Activated CD8-positive, alpha-beta T cell treated with anti-CD3 and anti-CD28 coated beads for 36 hours (primary cell): ENCODE measurements around the gene KIAA2012. TPM values are rescaled to one million over a fixed set of nuclear protein-coding genes. Genes with fewer than 3 reads are reported as not detected.

Source experiments
- ATAC-seq: fragments of 200-7000 bp; cut with Tn5 transposase; one replicate; pipeline ENCODE4 v1.10.0; 2021; ENCODE audit warnings: mild to moderate bottlenecking, moderate library complexity
- CTCF ChIA-PET: fragments of 350-600 bp; sonication (Branson Sonifier 250); formaldehyde crosslinking; loops from one replicate; lab custom pipeline; 2021; ENCODE audit warnings: antibody characterized with exemption; lab: Charles Lee
- POLR2A ChIA-PET: fragments of 350-600 bp; sonication (Branson Sonifier 250); formaldehyde crosslinking; loops from one replicate; lab custom pipeline; 2021; ENCODE audit warnings: antibody characterized with exemption; lab: Charles Lee
- DNase-seq: peaks from one replicate; pipeline ENCODE4 v3.0.0-alpha.2; 2020
- H3K27ac Mint-ChIP-seq: one replicate; pipeline ENCODE4 v1.8.0; 2021; ENCODE audit warnings: mild to moderate bottlenecking, mixed read lengths
- H3K27me3 Mint-ChIP-seq: one replicate; pipeline ENCODE4 v1.8.0; 2021; ENCODE audit warnings: mixed read lengths
- H3K36me3 Mint-ChIP-seq: one replicate; pipeline ENCODE4 v1.8.0; 2021; ENCODE audit warnings: low read depth, mixed read lengths
- H3K4me1 Mint-ChIP-seq: one replicate; pipeline ENCODE4 v1.8.0; 2021; ENCODE audit warnings: low read depth, mixed read lengths
- H3K4me3 Mint-ChIP-seq: one replicate; pipeline ENCODE4 v1.8.0; 2021; ENCODE audit warnings: mild to moderate bottlenecking, moderate library complexity, mixed read lengths
- H3K9me3 Mint-ChIP-seq: one replicate; pipeline ENCODE4 v1.8.0; 2021; ENCODE audit warnings: mixed read lengths
- CTCF ChIP-seq: fragments of 200-600 bp; IDR thresholded peaks from one replicate; pipeline ENCODE4 v1.8.0; 2022; ENCODE audit warnings: antibody characterized with exemption, mild to moderate bottlenecking
- intact Hi-C: fragments of 100-400 bp; cut with micrococcal nuclease; formaldehyde crosslinking; loops from one replicate; pipeline ENCODE4 v1.10.0; 2022
- total RNA-seq, 2 experiments: library from RNA; stranded (reverse); gene quantifications; one replicate each; pipeline ENCODE4 v1.2.3, GENCODE V29; 2021

Gene KIAA2012
- not detected for total RNA-seq

- no peak for TF ChIP-seq CTCF
- Mint-ChIP-seq H3K36me3 (no peaks in the 10 kb centered on the region), H3K4me3 (no peak within 1 kb of the TSS), H3K27me3 (no peaks in the 10 kb centered on the region), H3K4me1 (peaks cover 4% of the 10 kb centered on the region), H3K27ac (no peak within 1 kb of the TSS), H3K9me3 (no peaks in the 10 kb centered on the region)
- CTCF ChIA-PET: interaction anchor here (0.9 kb wide), 1 partner anchor 9 kb away, joined by 3 read pairs; no protein-coding TSS in a partner anchor
- DNase-seq (no peak), ATAC-seq (no peak)
- intact Hi-C loops: no loop called here
- POLR2A ChIA-PET: no interaction called here
Observed at GRCh38 chr2:202072737-202073401, at the start of gene KIAA2012. Gene KIAA2012, plus strand, starts transcription at chr2:202073255. Its CDS starts 373 bp downstream, at chr2:202073628.

- Mint-ChIP-seq H3K4me3 (no peak overlapping the region), H3K4me1 (no peaks in the 10 kb centered on the region), H3K9me3 (no peaks in the 10 kb centered on the region), H3K36me3 (no peaks in the 10 kb centered on the region), H3K27ac (no peak overlapping the region), H3K27me3 (peaks cover 4% of the 10 kb centered on the region)
- CTCF ChIA-PET: no interaction called here
- TF ChIP-seq CTCF: no peak
- no peak for DNase-seq
- intact Hi-C loops: no loop called here
- ATAC-seq: no peak
- POLR2A ChIA-PET: interaction anchor here (0.5 to 0.7 kb wide), 2 partner anchors 73 to 247 kb away, joined by 3 read pairs; no protein-coding TSS in a partner anchor
Observed at GRCh38 chr2:202023904-202024266, 49.2 kb upstream of the KIAA2012 start.

- CTCF ChIA-PET: no interaction called here
- DNase-seq: no peak
Observed at GRCh38 chr2:202024871-202025270, 48.2 kb upstream of the KIAA2012 start.

GRCh38 chr2:202025816-202026215 is 47.2 kb upstream of the KIAA2012 start:
- no peak overlapping the region for H3K27ac Mint-ChIP-seq
- DNase-seq (no peak), ATAC-seq (no peak)
- H3K27me3 Mint-ChIP-seq: peaks cover 4% of the 10 kb centered on the region
- POLR2A ChIA-PET: no interaction called here
- intact Hi-C loops: no loop called here
- H3K9me3 Mint-ChIP-seq: no peaks in the 10 kb centered on the region
- no peak for TF ChIP-seq CTCF
- CTCF ChIA-PET: no interaction called here
- H3K36me3 Mint-ChIP-seq: no peaks in the 10 kb centered on the region
- no peak overlapping the region for H3K4me3 Mint-ChIP-seq
- H3K4me1 Mint-ChIP-seq: no peaks in the 10 kb centered on the region

More at GRCh38 chr2:202024871-202025270, 48.2 kb upstream of the KIAA2012 start:
- POLR2A ChIA-PET: no interaction called here
- TF ChIP-seq CTCF: no peak
- H3K4me1 Mint-ChIP-seq: no peaks in the 10 kb centered on the region
- no peak for ATAC-seq
- peaks cover 4% of the 10 kb centered on the region for H3K27me3 Mint-ChIP-seq
- no peak overlapping the region for H3K27ac Mint-ChIP-seq
- intact Hi-C loops: no loop called here
- no peaks in the 10 kb centered on the region for H3K36me3 Mint-ChIP-seq
- no peak overlapping the region for H3K4me3 Mint-ChIP-seq
- no peaks in the 10 kb centered on the region for H3K9me3 Mint-ChIP-seq

GRCh38 chr2:202026507-202026906 is 46.5 kb upstream of the KIAA2012 start:
- CTCF ChIA-PET: no interaction called here

More at GRCh38 chr2:202026507-202026906, 46.5 kb upstream of the KIAA2012 start:
- DNase-seq: no peak
- H3K27ac Mint-ChIP-seq: no peak overlapping the region
- POLR2A ChIA-PET: no interaction called here
- no peak for TF ChIP-seq CTCF
- no peaks in the 10 kb centered on the region for H3K4me1 Mint-ChIP-seq
- H3K9me3 Mint-ChIP-seq: no peaks in the 10 kb centered on the region
- peaks cover 6% of the 10 kb centered on the region for H3K27me3 Mint-ChIP-seq
- intact Hi-C loops: no loop called here
- H3K4me3 Mint-ChIP-seq: no peak overlapping the region
- ATAC-seq: no peak
- no peaks in the 10 kb centered on the region for H3K36me3 Mint-ChIP-seq
